SU-DHL-6 (cell line): Measurements from ENCODE around the gene HS2ST1.

ENCODE experiments used
- H2AFZ ChIP-seq: fragments of 200-600 bp; sonication (generic); 2 replicates; pipeline ENCODE4 v1.6.1; 2014; ENCODE audit warnings: low read depth, mild to moderate bottlenecking, moderate library complexity, mixed read lengths, antibody characterized with exemption, low read length; ENCODE audit not compliant: severe bottlenecking
- H3F3A ChIP-seq: fragments of 200-600 bp; shearing (Covaris generic); 2 replicates; pipeline ENCODE4 v1.6.0; 2016; ENCODE audit warnings: antibody characterized with exemption, mild to moderate bottlenecking; ENCODE audit not compliant: insufficient read depth
- H3K27ac ChIP-seq: fragments of 200-600 bp; sonication (generic); 2 replicates; pipeline ENCODE4 v1.5.1; 2016; ENCODE audit warnings: low read depth, mild to moderate bottlenecking, low read length, moderate library complexity, mixed read lengths
- H3K27me3 ChIP-seq: fragments of 200-600 bp; sonication (generic), shearing (Covaris generic); 2 replicates; pipeline ENCODE4 v1.6.0; 2014; ENCODE audit warnings: mild to moderate bottlenecking, low read length
- H3K36me3 ChIP-seq: fragments of 200-600 bp; sonication (generic); 2 replicates; pipeline ENCODE4 v1.6.1; 2014; ENCODE audit warnings: mild to moderate bottlenecking, low read length, mixed read lengths
- H3K4me2 ChIP-seq: fragments of 300-600, 200-600 bp; shearing (Covaris generic), sonication (generic); 2 replicates; pipeline ENCODE4 v1.6.0; 2014; ENCODE audit warnings: low read length, low read depth, mild to moderate bottlenecking; ENCODE audit not compliant: poor library complexity, severe bottlenecking
- H3K4me3 ChIP-seq: fragments of 200-600 bp; sonication (generic); 2 replicates; pipeline ENCODE4 v1.5.1; 2014; ENCODE audit warnings: antibody characterized with exemption, low read length, mild to moderate bottlenecking, mixed read lengths; ENCODE audit not compliant: insufficient read depth, poor library complexity, severe bottlenecking
- H3K79me2 ChIP-seq: fragments of 200-600 bp; sonication (generic); 2 replicates; pipeline ENCODE4 v1.6.1; 2014; ENCODE audit warnings: mild to moderate bottlenecking, low read length, moderate library complexity; ENCODE audit not compliant: insufficient read depth
- H3K9ac ChIP-seq: fragments of 200-600 bp; sonication (generic); 2 replicates; pipeline ENCODE4 v1.7.0; 2014; ENCODE audit warnings: mild to moderate bottlenecking, low read length
- H3K9me2 ChIP-seq: fragments of 200-600 bp; sonication (generic); replicated peaks from 2 replicates; pipeline ENCODE4 v1.6.1; 2014; ENCODE audit warnings: low read length; ENCODE audit not compliant: insufficient read depth
- H3K9me3 ChIP-seq: fragments of 200-600 bp; sonication (generic); 2 replicates; pipeline ENCODE4 v1.6.1; 2014; ENCODE audit warnings: low read length, mixed read lengths; ENCODE audit not compliant: insufficient read depth
- H4K20me1 ChIP-seq: fragments of 200-600 bp; sonication (generic); 2 replicates; pipeline ENCODE4 v1.6.1; 2014; ENCODE audit warnings: low read depth, mild to moderate bottlenecking, antibody characterized with exemption, low read length, moderate library complexity, mixed read lengths
- CTCF ChIP-seq: fragments of 200-600 bp; sonication (generic); IDR thresholded peaks from one replicate; pipeline ENCODE4 v1.5.1; 2017; ENCODE audit warnings: antibody characterized with exemption, mild to moderate bottlenecking, low read length, moderate library complexity; ENCODE audit not compliant: insufficient read depth, poor library complexity, severe bottlenecking
- EZH2phosphoT487 ChIP-seq: fragments of 200-600 bp; sonication (generic), shearing (Covaris generic); conservative IDR thresholded peaks from 2 replicates; pipeline ENCODE4 v1.6.1; 2018; ENCODE audit warnings: mild to moderate bottlenecking, antibody characterized with exemption, low read length, moderate library complexity, mixed read lengths

The HS2ST1 gene

GRCh38 chr1:86953167-86953566 lies 38.7 kb downstream of the HS2ST1 start:
- H3K4me2 ChIP-seq: peak overlapping the region; percentile 20
- no peaks in the 10 kb centered on the region for H3K27me3 ChIP-seq

GRCh38 chr1:86955678-86956077 lies 41.2 kb downstream of the HS2ST1 start:
- TF ChIP-seq EZH2phosphoT487 (no peak), CTCF (no peak)
- Histone ChIP-seq H3K27ac (peak overlapping the region; percentile 27; the same call in 1 of the 2 replicates), H3F3A (peaks cover 10% of the 10 kb centered on the region; the same call in 1 of the 2 replicates), H3K9me3 (no peaks in the 10 kb centered on the region), H4K20me1 (peaks cover 14% of the 10 kb centered on the region), H3K9me2 (no peaks in the 10 kb centered on the region), H3K4me3 (no peak overlapping the region), H2AFZ (no peak overlapping the region), H3K4me2 (peak overlapping the region; percentile 2), H3K36me3 (peaks cover 9% of the 10 kb centered on the region; the same call in 1 of the 2 replicates), H3K79me2 (peaks cover 100% of the 10 kb centered on the region), H3K27me3 (no peaks in the 10 kb centered on the region), H3K9ac (no peak overlapping the region)

More at GRCh38 chr1:86953167-86953566, 38.7 kb downstream of the HS2ST1 start:
- TF ChIP-seq EZH2phosphoT487 (no peak), CTCF (no peak)
- Histone ChIP-seq H3K27ac (0 out of 2 replicates have a peak overlapping the region, but pooled peaks have one; percentile 4), H4K20me1 (peaks cover 24% of the 10 kb centered on the region), H3K9me3 (no peaks in the 10 kb centered on the region), H3F3A (peaks cover 4% of the 10 kb centered on the region; the same call in 1 of the 2 replicates), H3K9ac (no peak overlapping the region), H3K79me2 (peaks cover 100% of the 10 kb centered on the region), H3K9me2 (no peaks in the 10 kb centered on the region), H2AFZ (no peak overlapping the region), H3K4me3 (no peak overlapping the region), H3K36me3 (peaks cover 4% of the 10 kb centered on the region; the same call in 1 of the 2 replicates)

- Histone ChIP-seq H3K27ac (peak overlapping the region; percentile 27; the same call in 1 of the 2 replicates), H3K79me2 (peaks cover 100% of the 10 kb centered on the region), H3K36me3 (peaks cover 9% of the 10 kb centered on the region; the same call in 1 of the 2 replicates), H3K9me2 (no peaks in the 10 kb centered on the region), H3K4me2 (peak overlapping the region; percentile 2), H3F3A (peaks cover 14% of the 10 kb centered on the region; the same call in 1 of the 2 replicates), H3K9ac (no peak overlapping the region), H2AFZ (no peak overlapping the region), H3K9me3 (no peaks in the 10 kb centered on the region), H3K4me3 (no peak overlapping the region), H4K20me1 (peaks cover 14% of the 10 kb centered on the region), H3K27me3 (no peaks in the 10 kb centered on the region)
- no peak for TF ChIP-seq CTCF
- no peak for TF ChIP-seq EZH2phosphoT487
These were observed 41.8 kb downstream of the HS2ST1 start for GRCh38 chr1:86956221-86956620.
